GM12872 (cell line): ENCODE results near the gene CFAP53.

Source experiments
- TF ChIP-seq, protein P1 (sequence below): IDR thresholded peaks from 3 replicates; pipeline ENCODE4 v1.5.1; 2011; ENCODE audit warnings: low read depth, mild to moderate bottlenecking, low read length, moderate library complexity; ENCODE audit not compliant: insufficient read depth

Gene CFAP53

GRCh38 chr18:50266248-50266704 is at the start of gene CFAP53:
TSS of gene CFAP53 (minus strand) at chr18:50266495. CDS start at chr18:50266404, 91 bp downstream.
- TF ChIP-seq, protein P1, sequence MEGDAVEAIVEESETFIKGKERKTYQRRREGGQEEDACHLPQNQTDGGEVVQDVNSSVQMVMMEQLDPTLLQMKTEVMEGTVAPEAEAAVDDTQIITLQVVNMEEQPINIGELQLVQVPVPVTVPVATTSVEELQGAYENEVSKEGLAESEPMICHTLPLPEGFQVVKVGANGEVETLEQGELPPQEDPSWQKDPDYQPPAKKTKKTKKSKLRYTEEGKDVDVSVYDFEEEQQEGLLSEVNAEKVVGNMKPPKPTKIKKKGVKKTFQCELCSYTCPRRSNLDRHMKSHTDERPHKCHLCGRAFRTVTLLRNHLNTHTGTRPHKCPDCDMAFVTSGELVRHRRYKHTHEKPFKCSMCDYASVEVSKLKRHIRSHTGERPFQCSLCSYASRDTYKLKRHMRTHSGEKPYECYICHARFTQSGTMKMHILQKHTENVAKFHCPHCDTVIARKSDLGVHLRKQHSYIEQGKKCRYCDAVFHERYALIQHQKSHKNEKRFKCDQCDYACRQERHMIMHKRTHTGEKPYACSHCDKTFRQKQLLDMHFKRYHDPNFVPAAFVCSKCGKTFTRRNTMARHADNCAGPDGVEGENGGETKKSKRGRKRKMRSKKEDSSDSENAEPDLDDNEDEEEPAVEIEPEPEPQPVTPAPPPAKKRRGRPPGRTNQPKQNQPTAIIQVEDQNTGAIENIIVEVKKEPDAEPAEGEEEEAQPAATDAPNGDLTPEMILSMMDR, result no peak

DNA sequence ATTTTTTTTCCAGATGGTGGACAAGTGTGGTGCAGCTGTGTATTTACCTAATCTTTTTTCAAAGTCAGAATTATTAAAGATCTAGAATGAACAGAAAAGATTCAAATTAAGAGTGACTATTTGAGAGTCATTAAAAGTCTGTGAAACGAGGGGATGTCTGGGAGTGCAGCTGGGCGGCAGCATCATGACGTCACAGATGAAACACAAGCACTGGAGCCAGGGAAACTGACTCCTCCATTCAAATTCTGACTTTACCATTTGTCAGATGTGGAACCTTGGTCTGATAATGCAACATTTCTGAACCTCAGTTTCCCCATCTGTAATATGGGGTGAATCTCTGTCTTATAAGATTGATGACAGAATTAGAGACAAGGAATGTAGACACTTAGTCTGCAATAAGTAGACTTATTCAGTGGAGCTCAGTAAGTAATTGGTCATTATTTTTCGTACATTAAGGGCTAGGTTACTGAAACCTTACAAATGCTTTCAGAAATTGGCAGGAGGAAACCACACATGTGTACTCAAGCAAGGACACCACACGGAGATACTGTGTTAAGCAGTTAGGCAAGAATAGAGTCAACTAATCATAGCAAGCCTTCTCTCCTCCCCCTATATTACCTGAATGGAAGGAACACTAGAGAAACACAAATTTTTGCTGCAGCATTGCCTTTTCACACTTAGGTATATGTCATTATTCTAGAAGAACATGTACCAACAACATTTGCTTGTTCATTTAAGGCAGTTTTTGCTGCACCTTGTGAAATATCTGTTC is 49.0 kb upstream of the CFAP53 start:
- TF ChIP-seq, protein P1, result no peak

DNA sequence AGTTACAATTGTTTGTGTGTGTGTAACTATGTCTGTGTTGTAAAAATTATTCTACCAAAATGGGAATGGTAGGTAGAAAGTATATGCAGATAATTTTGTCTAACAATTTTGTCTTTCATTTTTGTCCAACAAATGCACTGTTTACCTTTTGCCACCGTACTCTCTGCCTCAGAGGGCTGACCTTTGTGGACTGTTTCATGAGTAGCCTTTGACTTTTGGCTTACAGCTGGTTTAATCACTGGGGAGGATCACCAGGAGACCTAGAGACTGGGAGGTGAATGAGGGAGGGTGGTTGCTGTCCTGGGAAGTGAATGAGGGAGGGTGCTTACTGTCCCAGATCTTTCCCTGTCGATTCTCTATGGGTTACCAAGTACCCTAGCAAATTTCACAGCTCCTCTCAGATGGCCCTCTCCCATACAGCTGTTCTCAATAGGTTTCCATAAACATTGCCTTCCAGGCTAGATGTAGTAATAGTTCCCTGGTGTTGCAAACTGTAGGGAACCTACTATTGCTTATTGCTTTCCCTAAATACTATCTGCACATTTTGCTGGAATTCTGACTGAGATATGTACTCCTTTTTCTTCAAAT is 47.7 kb upstream of the CFAP53 start:
- TF ChIP-seq, protein P1, result no peak

DNA sequence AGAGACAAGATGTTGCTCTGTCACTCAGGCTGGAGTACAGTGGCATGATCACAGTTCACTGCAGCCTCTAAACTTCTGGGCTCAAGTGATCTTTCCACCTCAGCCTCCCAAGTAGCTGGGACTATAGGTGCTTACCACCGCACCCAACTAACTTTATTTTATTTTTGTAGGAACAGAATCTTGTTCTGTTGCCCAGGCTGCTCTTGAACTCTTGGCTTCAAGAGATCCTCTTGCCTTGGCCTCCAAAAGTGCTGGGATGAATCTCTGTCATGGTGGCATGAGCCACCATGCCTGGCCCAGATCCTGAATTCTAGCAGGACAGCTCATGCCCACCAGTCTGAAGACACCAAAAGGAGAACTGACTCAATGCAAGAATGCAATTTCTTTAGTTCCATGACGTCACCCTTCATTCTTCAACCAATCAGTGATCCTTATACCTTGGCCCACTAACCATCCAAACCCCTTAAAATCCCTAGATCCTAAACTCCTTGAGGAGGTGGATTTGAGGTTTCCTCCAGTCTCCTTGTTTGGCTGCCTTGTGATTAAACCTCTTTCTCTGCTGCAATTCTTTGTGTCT is 46.8 kb upstream of the CFAP53 start:
- TF ChIP-seq, protein P1, result no peak

GRCh38 chr18:50312296-50313030 is 46.2 kb upstream of the CFAP53 start:
- TF ChIP-seq, protein P1, result no peak

DNA sequence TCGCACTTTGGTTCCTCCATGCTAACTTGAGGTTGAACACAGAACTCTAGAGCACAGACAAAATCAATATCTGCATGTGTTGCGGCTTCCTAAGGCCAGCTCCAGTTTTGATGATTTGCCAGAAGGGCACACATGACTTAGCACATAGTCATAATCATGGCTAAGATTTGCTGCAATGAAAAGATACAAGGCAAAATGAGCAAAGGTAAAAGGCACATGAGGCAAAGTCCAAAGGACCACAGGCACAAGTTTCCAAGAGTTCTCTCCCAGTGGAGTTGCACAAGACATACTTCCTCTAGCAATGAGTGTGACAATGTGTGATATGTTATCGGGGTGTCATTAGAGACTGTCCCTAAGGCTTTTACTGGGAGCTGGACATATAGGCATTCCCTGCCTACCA is 45.4 kb upstream of the CFAP53 start:
- TF ChIP-seq, protein P1, result no peak

- TF ChIP-seq, protein P1, result no peak
Measured at GRCh38 chr18:50310080-50310479, 43.8 kb upstream of the CFAP53 start.
